Measurements from ENCODE around the gene MARVELD2.

- no peak for TF ChIP-seq POLR2A (IDR thresholded peaks at IDR 0.05; ENCODE audit: low read depth, low read length)
- no peak for TF ChIP-seq POLR2AphosphoS5 (IDR thresholded peaks at IDR 0.05; ENCODE audit: low read depth, low read length)
- TF ChIP-seq TAF1 (IDR thresholded peaks at IDR 0.05; ENCODE audit: borderline replicate concordance, low read depth, low read length): no peak
Observed at GRCh38 chr5:69368458-69369339, 46.2 kb upstream of the MARVELD2 start.
